H9 (cell line): ENCODE measurements around the gene EQTN. TPM values are rescaled to one million over a fixed set of nuclear protein-coding genes. Genes with fewer than 3 reads are reported as not detected.
"Not testable (repeated sequence)": the region's sequence is repeated elsewhere in the genome, so short reads cannot be mapped to it uniquely, and the experiment has no call there.

ENCODE experiments used
- DNase-seq: peaks from one replicate; pipeline ENCODE4 v3.0.0-alpha.2; 2017
- H2AFZ ChIP-seq: one replicate; pipeline ENCODE4 v1.6.1; 2013; ENCODE audit warnings: mild to moderate bottlenecking, low read length, control low read depth, moderate library complexity
- H2AK5ac ChIP-seq: 2 replicates; pipeline ENCODE4 v1.6.1; 2013; ENCODE audit warnings: low read length, control low read depth, mixed read lengths; ENCODE audit not compliant: insufficient read length
- H2BK120ac ChIP-seq: one replicate; pipeline ENCODE4 v1.6.1; 2013; ENCODE audit warnings: low read depth, mild to moderate bottlenecking, low read length, control low read depth, inconsistent platforms; ENCODE audit not compliant: poor library complexity, severe bottlenecking
- H2BK12ac ChIP-seq: 2 replicates; pipeline ENCODE4 v1.6.1; 2013; ENCODE audit warnings: low read length, control low read depth, mixed read lengths, low read depth; ENCODE audit not compliant: insufficient read length
- H2BK15ac ChIP-seq: 2 replicates; pipeline ENCODE4 v1.6.1; 2013; ENCODE audit warnings: low read depth, low read length, control low read depth
- H2BK20ac ChIP-seq: one replicate; pipeline ENCODE4 v1.6.1; 2013; ENCODE audit warnings: low read depth, mild to moderate bottlenecking, low read length, control low read depth, inconsistent platforms; ENCODE audit not compliant: poor library complexity, severe bottlenecking
- H2BK5ac ChIP-seq: 2 replicates; pipeline ENCODE4 v1.6.1; 2013; ENCODE audit warnings: low read length, control low read depth, mixed read lengths; ENCODE audit not compliant: insufficient read length
- H3K14ac ChIP-seq: 2 replicates; pipeline ENCODE4 v1.6.1; 2013; ENCODE audit warnings: low read length, control low read depth; ENCODE audit not compliant: insufficient read depth
- H3K18ac ChIP-seq: 2 replicates; pipeline ENCODE4 v1.6.1; 2013; ENCODE audit warnings: low read depth, mild to moderate bottlenecking, mixed read lengths, low read length, control low read depth; ENCODE audit not compliant: insufficient read length
- H3K23ac ChIP-seq: 2 replicates; pipeline ENCODE4 v1.6.1; 2013; ENCODE audit warnings: low read length, control low read depth, mixed read lengths, low read depth; ENCODE audit not compliant: insufficient read length
- H3K23me2 ChIP-seq: 2 replicates; pipeline ENCODE4 v1.6.1; 2013; ENCODE audit warnings: low read depth, mild to moderate bottlenecking, mixed read lengths, low read length, control low read depth; ENCODE audit not compliant: insufficient read length, poor library complexity, severe bottlenecking
- H3K27ac ChIP-seq: 2 replicates; pipeline ENCODE4 v1.5.1; 2013; ENCODE audit warnings: low read length, control low read depth, mixed read lengths, low read depth; ENCODE audit not compliant: insufficient read length
- H3K27me3 ChIP-seq: 2 replicates; pipeline ENCODE4 v1.6.1; 2013; ENCODE audit warnings: low read length, control low read depth, inconsistent platforms; ENCODE audit not compliant: insufficient read depth
- H3K4ac ChIP-seq: 2 replicates; pipeline ENCODE4 v1.6.1; 2013; ENCODE audit warnings: low read depth, mild to moderate bottlenecking, control low read depth, inconsistent platforms, low read length, moderate library complexity
- H3K4me1 ChIP-seq: 2 replicates; pipeline ENCODE4 v1.6.1; 2013; ENCODE audit warnings: low read length, control low read depth, inconsistent platforms; ENCODE audit not compliant: insufficient read depth
- H3K4me2 ChIP-seq: 2 replicates; pipeline ENCODE4 v1.6.1; 2013; ENCODE audit warnings: low read length, control low read depth, mixed read lengths; ENCODE audit not compliant: insufficient read length, insufficient read depth
- H3K56ac ChIP-seq: 2 replicates; pipeline ENCODE4 v1.6.1; 2013; ENCODE audit warnings: low read depth, mild to moderate bottlenecking, mixed read lengths, low read length, control low read depth; ENCODE audit not compliant: insufficient read length
- H3K79me1 ChIP-seq: 2 replicates; pipeline ENCODE4 v1.6.1; 2013; ENCODE audit warnings: low read depth, mild to moderate bottlenecking, moderate library complexity, low read length, control low read depth, inconsistent platforms; ENCODE audit not compliant: insufficient read depth, poor library complexity, severe bottlenecking
- H3K79me2 ChIP-seq: 2 replicates; pipeline ENCODE4 v1.6.1; 2013; ENCODE audit warnings: low read length, control low read depth, inconsistent platforms; ENCODE audit not compliant: insufficient read depth
- H3K9ac ChIP-seq: 2 replicates; pipeline ENCODE4 v1.6.1; 2013; ENCODE audit warnings: low read length, control low read depth, mixed read lengths; ENCODE audit not compliant: insufficient read length; ENCODE audit errors: extremely low read depth
- H3K9me3 ChIP-seq: one replicate; pipeline ENCODE4 v1.6.1; 2013; ENCODE audit warnings: low read depth, low read length, inconsistent platforms; ENCODE audit not compliant: control insufficient read depth
- H3T11ph ChIP-seq: one replicate; pipeline ENCODE4 v1.6.1; 2013; ENCODE audit warnings: mild to moderate bottlenecking, low read length, control low read depth, inconsistent platforms
- H4K20me1 ChIP-seq: one replicate; pipeline ENCODE4 v1.6.1; 2013; ENCODE audit not compliant: control insufficient read depth, insufficient read length, insufficient read depth
- H4K5ac ChIP-seq: 2 replicates; pipeline ENCODE4 v1.6.1; 2013; ENCODE audit warnings: low read depth, mild to moderate bottlenecking, mixed read lengths, low read length, control low read depth; ENCODE audit not compliant: insufficient read length
- H4K8ac ChIP-seq: replicated peaks from 2 replicates; pipeline ENCODE4 v1.6.1; 2013; ENCODE audit warnings: low read length, control low read depth, mixed read lengths, low read depth; ENCODE audit not compliant: insufficient read length
- H4K91ac ChIP-seq: 2 replicates; pipeline ENCODE4 v1.6.1; 2013; ENCODE audit warnings: low read depth, mild to moderate bottlenecking, moderate library complexity, mixed read lengths, low read length, control low read depth; ENCODE audit not compliant: insufficient read length
- H3K27ac Mint-ChIP-seq, 3 experiments: 2 replicates in 2 of 3; 3 replicates in 1 of 3; pipeline ENCODE4 v1.8.0; 2020 to 2021; ENCODE audit warnings: mixed read lengths in 3 of 3, mild to moderate bottlenecking in 1 of 3, moderate library complexity in 1 of 3
- H3K27me3 Mint-ChIP-seq: 2 replicates; pipeline ENCODE4 v1.8.0; 2021; ENCODE audit warnings: low read depth, mild to moderate bottlenecking, moderate library complexity, mixed read lengths
- H3K36me3 Mint-ChIP-seq, 3 experiments: 2 replicates in 2 of 3; 3 replicates in 1 of 3; pipeline ENCODE4 v1.8.0; 2020 to 2021; ENCODE audit warnings: low read depth in 3 of 3, mixed read lengths in 3 of 3; ENCODE audit not compliant: insufficient read depth in 1 of 3
- H3K4me1 Mint-ChIP-seq, 2 experiments: 2 replicates each; pipeline ENCODE4 v1.8.0; 2020; ENCODE audit warnings: mixed read lengths in 2 of 2
- H3K4me3 Mint-ChIP-seq, 2 experiments: 2 replicates in 1 of 2; 3 replicates in 1 of 2; pipeline ENCODE4 v1.8.0; 2020 to 2021; ENCODE audit warnings: mild to moderate bottlenecking in 2 of 2, mixed read lengths in 2 of 2, moderate library complexity in 1 of 2
- H3K9me3 Mint-ChIP-seq, 2 experiments: 2 replicates in 1 of 2; 3 replicates in 1 of 2; pipeline ENCODE4 v1.8.0; 2020; ENCODE audit warnings: mild to moderate bottlenecking in 2 of 2, mixed read lengths in 2 of 2, moderate library complexity in 1 of 2
- CTCF ChIP-seq: fragments of 200-600 bp; sonication (generic); conservative IDR thresholded peaks from 3 replicates; pipeline ENCODE4 v1.8.0; 2021; ENCODE audit warnings: antibody characterized with exemption, mild to moderate bottlenecking
- WGBS: extraction: QIAGEN DNeasy Blood & Tissue Kit; methylation state at CpG from one replicate; pipeline ENCODE4 v1.1.7; 2013; ENCODE audit warnings: missing lambda C conversion rate, low lambda C conversion rate, mixed read lengths; ENCODE audit not compliant: insufficient read length; ENCODE audit errors: extremely low coverage; 5-methylcytosine and 5-hydroxymethylcytosine counted together
- total RNA-seq: library from RNA; stranded (reverse); gene quantifications from 2 replicates; pipeline ENCODE4 v1.2.1, GENCODE V29; 2021

The EQTN gene
- total RNA-seq, 1 experiment from 2014 or later, result not detected

GRCh38 chr9:27247756-27248155, 49.2 kb downstream of the EQTN start:
- Mint-ChIP-seq H3K27ac (no peak overlapping the region), H3K9me3 (peaks cover 3 to 5% of the 10 kb centered on the region in 2 experiments; a peak in 2 of 5 replicates), H3K4me1 (peaks cover 2 to 3% of the 10 kb centered on the region in 2 experiments; a peak in 2 of 4 replicates), H3K36me3 (no peaks in the 10 kb centered on the region; a peak in 1 of 7 replicates), H3K4me3 (no peak overlapping the region), H3K27me3 (no peaks in the 10 kb centered on the region)
- H2BK15ac ChIP-seq, result no peak overlapping the region
- no peak overlapping the region for H2BK20ac ChIP-seq
- no peak overlapping the region for H3K14ac ChIP-seq
- H3K79me1 ChIP-seq, result no peaks in the 10 kb centered on the region
- no peak overlapping the region for H3K4me2 ChIP-seq
- no peak overlapping the region for H4K91ac ChIP-seq
- no peak overlapping the region for H3K56ac ChIP-seq
- no peaks in the 10 kb centered on the region for H4K20me1 ChIP-seq
- H3K27ac ChIP-seq, result no peak overlapping the region
- TF ChIP-seq CTCF, result peak; percentile 80
- no peak overlapping the region for H2BK12ac ChIP-seq
- no peak overlapping the region for H2AFZ ChIP-seq
- DNase-seq, result peak; percentile 67
- no CpG with 5 or more reads among the region's 2 CpGs for WGBS
- H3K4ac ChIP-seq, result no peak overlapping the region
- H4K5ac ChIP-seq, result no peak overlapping the region
- peaks cover 2% of the 10 kb centered on the region; the same call in 1 of the 2 replicates for H3K4me1 ChIP-seq
- no peak overlapping the region for H2BK120ac ChIP-seq
- no peak overlapping the region for H3K9ac ChIP-seq
- H3K9me3 ChIP-seq, result no peaks in the 10 kb centered on the region
- no peak overlapping the region for H3K18ac ChIP-seq
- H3K27me3 ChIP-seq, result no peaks in the 10 kb centered on the region
- no peaks in the 10 kb centered on the region for H3K79me2 ChIP-seq
- H2BK5ac ChIP-seq, result no peak overlapping the region
- H2AK5ac ChIP-seq, result no peak overlapping the region
- no peak overlapping the region for H4K8ac ChIP-seq
- H3K23ac ChIP-seq, result no peak overlapping the region
- no peaks in the 10 kb centered on the region for H3K23me2 ChIP-seq
- H3T11ph ChIP-seq, result no peak overlapping the region

GRCh38 chr9:27239648-27240047, 57.3 kb downstream of the EQTN start:
- not testable (repeated sequence) for H3K79me1 ChIP-seq, H3K27me3 ChIP-seq

More at GRCh38 chr9:27239648-27240047, 57.3 kb downstream of the EQTN start:
- H3K9me3 ChIP-seq, H2BK15ac ChIP-seq, H3K4me1 ChIP-seq, H3K4me1 Mint-ChIP-seq, H3K9ac ChIP-seq, H4K20me1 ChIP-seq, H3K27me3 Mint-ChIP-seq, H3K27ac ChIP-seq, H2BK120ac ChIP-seq, H3K23ac ChIP-seq, H3K14ac ChIP-seq, H3K79me2 ChIP-seq, H2AK5ac ChIP-seq, H3T11ph ChIP-seq, H2BK5ac ChIP-seq, H4K8ac ChIP-seq, H3K18ac ChIP-seq, H2BK20ac ChIP-seq, H2AFZ ChIP-seq, H4K91ac ChIP-seq, H3K4me2 ChIP-seq, H3K56ac ChIP-seq, H3K4ac ChIP-seq, H4K5ac ChIP-seq, H3K27ac Mint-ChIP-seq, H3K23me2 ChIP-seq, H3K4me3 Mint-ChIP-seq, H2BK12ac ChIP-seq: not testable (repeated sequence)
- DNase-seq, result peak; percentile 63
- no CpG with 5 or more reads among the region's 12 CpGs for WGBS
- Mint-ChIP-seq H3K9me3 (peaks cover 42 to 72% of the 10 kb centered on the region in 2 experiments), H3K36me3 (peaks cover 7 to 40% (median 22%) of the 10 kb centered on the region in 3 experiments)
